Measurements from ENCODE around the gene RPH3AL.

- TF ChIP-seq CTCF (IDR thresholded peaks at IDR 0.05), result no peak
- no peak for TF ChIP-seq POLR2A (IDR thresholded peaks at IDR 0.05)
- TF ChIP-seq POLR2AphosphoS5 (IDR thresholded peaks at IDR 0.05), result no peak
These were observed 61.0 kb downstream of the RPH3AL start for GRCh38 chr17:291587-291986.

Data from prostate gland (tissue), 2 donors.